Esophagus muscularis mucosa (tissue), 4 donors: Measurements from ENCODE around the gene PCSK6.

Source experiments
- CTCF ChIP-seq, 3 experiments: fragments of 200-600 bp in 2 of 3; fragments of 450-650 bp in 1 of 3; sonication (generic) in 2 of 3; IDR thresholded peaks; one replicate each; pipeline ENCODE4 v1.5.1; 2017 to 2019; ENCODE audit warnings: antibody characterized with exemption in 3 of 3, mild to moderate bottlenecking in 2 of 3, moderate library complexity in 1 of 3
- EP300 ChIP-seq: sonication (generic); formaldehyde crosslinking; IDR thresholded peaks from one replicate; pipeline ENCODE4 v1.6.1; 2017; ENCODE audit warnings: antibody characterized with exemption
- POLR2A ChIP-seq: fragments of 450-650 bp; IDR thresholded peaks from one replicate; pipeline ENCODE4 v1.6.1; 2017; ENCODE audit warnings: antibody characterized with exemption, moderate library complexity, mild to moderate bottlenecking, low read depth
- POLR2AphosphoS5 ChIP-seq, 2 donors: sonication (generic); formaldehyde crosslinking; IDR thresholded peaks; one replicate each; pipeline ENCODE4 v1.6.1; 2017; ENCODE audit warnings: antibody characterized with exemption in 2 of 2

- TF ChIP-seq CTCF (IDR thresholded peaks at IDR 0.05) (no peak), EP300 (no peak), POLR2A (no peak), POLR2AphosphoS5 (IDR thresholded peaks at IDR 0.05) (no peak)
Measured at GRCh38 chr15:101406526-101407195, 82.8 kb downstream of the PCSK6 start.
